GM19351 (cell line): Measurements from ENCODE around the gene CACNA1G.

Source experiments
- ATAC-seq: cut with Tn5 transposase; IDR thresholded peaks from one replicate; pipeline ENCODE4 v1.9.1; 2021; ENCODE audit warnings: mild to moderate bottlenecking, moderate library complexity; ENCODE audit not compliant: unreplicated experiment

The CACNA1G gene

GRCh38 chr17:50547035-50547735, 13.3 kb upstream of the CACNA1G start, which contains the start of gene SPATA20:
TSS of gene SPATA20 (plus strand) at chr17:50547174. CDS start at chr17:50547209, 35 bp downstream.
- peak; percentile 87 for ATAC-seq

DNA sequence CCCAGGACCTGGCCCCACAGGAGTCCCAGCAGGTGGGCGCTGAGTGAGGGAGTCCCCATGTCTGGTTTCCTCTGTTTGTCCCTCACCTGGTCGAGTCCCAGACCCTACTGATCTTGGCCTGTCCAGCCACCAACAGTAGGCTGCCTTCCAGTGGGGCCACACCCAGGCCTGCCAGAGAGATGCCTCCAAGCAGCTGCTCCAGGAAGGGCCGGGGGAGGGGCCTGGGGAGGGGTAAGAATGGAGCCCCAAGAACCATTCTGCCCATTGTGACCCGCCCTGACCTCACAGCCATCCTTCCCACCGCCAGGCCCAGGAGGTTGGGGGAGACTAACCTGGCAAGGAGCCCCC, 12.8 kb upstream of the CACNA1G start:
- ATAC-seq: no peak

DNA sequence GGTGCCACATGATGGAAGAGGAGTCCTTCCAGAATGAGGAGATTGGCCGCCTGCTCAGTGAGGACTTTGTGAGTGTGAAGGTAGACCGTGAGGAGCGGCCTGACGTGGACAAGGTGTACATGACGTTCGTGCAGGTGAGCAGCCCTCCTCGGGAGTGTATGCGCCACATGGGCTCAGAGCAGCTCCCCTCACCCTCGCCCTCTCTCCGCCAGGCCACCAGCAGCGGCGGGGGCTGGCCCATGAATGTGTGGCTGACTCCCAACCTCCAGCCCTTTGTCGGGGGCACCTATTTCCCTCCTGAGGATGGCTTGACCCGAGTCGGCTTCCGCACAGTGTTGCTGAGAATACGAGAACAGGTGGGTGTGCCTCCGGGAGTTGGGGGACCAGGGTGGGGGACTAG, 11.7 kb upstream of the CACNA1G start:
- ATAC-seq: no peak

DNA sequence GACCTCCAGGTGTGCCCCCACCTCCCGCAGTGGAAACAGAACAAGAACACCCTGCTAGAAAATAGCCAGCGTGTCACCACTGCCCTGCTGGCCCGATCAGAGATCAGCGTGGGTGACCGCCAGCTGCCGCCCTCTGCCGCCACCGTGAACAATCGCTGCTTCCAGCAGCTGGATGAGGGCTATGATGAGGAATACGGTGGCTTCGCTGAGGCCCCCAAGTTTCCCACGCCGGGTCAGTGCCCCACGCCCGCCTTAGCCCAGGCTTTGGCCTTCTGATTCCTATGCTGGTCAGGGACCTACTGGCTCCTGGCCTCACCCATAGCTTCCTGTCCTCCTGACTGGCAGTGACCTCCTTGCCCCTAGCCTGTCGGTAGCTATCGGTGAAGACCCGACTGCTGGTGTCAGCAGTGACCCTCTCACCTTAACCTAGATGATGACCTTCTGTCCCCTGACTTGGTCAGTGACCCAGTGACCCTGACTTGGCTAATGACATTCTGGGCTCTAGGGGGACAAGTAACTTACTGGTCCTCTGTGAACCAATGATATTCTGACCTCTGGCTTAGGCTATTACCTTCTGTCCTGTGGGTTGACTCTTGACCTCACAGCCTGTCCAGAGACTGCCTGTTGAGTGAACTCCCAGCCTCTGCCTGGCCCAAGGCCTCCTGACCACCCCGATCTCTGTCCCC, 11.1 kb upstream of the CACNA1G start:
- no peak for ATAC-seq

- ATAC-seq: no peak
Observed at GRCh38 chr17:50549969-50550368, 10.5 kb upstream of the CACNA1G start.

GRCh38 chr17:50550661-50551432, 9.7 kb upstream of the CACNA1G start:
- no peak for ATAC-seq

GRCh38 chr17:50551433-50551815, 9.1 kb upstream of the CACNA1G start:
- ATAC-seq: no peak

GRCh38 chr17:50551884-50552283, 8.6 kb upstream of the CACNA1G start:
- ATAC-seq: no peak

DNA sequence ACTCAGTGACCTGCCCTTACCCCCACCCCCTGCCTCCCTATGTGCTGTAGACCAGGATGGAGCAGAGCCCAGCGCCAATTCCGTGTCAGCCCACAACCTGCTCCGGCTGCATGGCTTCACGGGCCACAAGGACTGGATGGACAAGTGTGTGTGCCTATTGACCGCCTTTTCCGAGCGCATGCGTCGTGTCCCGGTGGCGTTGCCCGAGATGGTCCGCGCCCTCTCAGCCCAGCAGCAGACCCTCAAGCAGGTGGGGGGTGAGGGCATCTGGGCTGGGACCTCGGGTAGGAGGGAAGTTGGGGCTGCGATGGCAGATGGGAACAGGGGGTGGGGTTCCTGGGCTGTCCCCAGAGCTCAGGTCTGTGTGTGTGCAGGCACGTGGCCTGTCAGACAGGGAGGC, 6.3 kb upstream of the CACNA1G start:
- ATAC-seq: no peak

DNA sequence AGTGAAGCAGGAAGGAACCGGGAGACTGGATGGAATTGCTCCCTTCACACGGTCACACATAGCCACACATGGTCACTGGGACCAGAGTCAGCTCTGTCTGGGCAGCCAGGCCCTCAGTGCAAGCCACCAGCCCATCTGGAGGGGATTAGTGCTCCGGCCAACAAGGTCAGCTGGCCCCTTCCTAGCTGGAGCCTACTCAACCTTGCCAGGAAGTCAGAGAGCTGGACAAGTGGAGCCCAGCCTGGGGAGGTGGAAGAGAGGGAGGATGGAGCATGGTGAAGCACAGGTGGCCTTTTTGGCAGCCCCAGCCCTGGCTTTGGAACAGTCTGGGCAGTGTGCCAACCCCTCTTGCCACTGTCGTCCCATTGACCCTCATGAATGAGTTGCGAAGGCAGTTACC, 3.7 kb upstream of the CACNA1G start:
- no peak for ATAC-seq

GRCh38 chr17:50557630-50558029, 2.9 kb upstream of the CACNA1G start:
- no peak for ATAC-seq

- ATAC-seq: no peak
Observed at GRCh38 chr17:50558091-50558490, 2.4 kb upstream of the CACNA1G start.

DNA sequence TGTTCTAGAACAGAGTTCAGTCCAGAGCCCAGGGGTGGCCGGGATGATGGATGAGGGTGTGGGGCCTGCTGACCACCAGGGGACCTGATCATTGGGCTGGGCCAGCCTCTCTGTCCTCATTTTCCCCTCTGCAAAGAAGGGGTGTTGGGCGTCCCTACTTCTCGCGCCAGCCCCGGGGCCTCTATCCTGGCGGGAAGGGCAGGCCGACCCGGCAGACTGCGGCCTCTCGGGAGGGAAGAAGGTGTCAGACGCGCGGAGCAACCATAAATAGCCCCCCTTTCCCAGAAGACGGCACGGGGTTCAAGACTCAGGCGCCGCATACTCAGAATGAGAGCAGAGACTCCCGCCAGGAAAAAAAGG, 2.0 kb upstream of the CACNA1G start:
- no peak for ATAC-seq

DNA sequence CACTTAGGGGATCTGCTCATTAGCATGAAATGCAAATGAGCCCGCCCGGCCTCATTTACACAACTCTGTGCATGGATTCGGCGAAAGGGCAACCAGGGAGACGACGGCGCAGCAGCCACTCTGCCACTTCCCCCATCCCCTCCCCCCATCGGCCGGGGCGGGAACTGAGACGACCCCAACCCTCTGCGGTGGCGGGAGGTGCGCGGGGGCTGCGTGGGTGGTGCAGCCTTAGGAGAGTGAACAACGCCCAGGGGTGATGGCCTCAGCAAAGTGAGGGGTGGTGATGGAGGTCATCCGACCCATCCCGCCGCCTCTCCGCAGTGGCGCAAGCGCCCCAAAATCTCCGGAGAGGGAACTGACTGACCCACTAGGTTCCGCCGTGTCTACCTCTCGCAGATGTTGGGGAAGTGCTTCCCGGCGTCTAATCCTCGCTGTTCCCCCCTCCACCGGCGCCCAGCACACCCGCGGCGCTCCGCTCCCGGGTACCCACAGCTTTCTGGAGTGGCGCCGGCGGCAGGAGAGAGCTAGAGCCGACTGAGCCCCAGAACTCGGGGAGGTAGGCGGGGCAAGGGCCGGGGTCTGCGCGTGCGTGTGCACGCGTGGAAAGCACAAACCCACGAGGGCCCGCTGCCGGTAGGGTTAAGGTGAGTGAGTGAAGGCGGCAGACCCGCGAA, 1.4 kb upstream of the CACNA1G start:
- ATAC-seq: no peak

GRCh38 chr17:50559674-50560184, 786 bp upstream of the CACNA1G start:
- ATAC-seq: no peak

DNA sequence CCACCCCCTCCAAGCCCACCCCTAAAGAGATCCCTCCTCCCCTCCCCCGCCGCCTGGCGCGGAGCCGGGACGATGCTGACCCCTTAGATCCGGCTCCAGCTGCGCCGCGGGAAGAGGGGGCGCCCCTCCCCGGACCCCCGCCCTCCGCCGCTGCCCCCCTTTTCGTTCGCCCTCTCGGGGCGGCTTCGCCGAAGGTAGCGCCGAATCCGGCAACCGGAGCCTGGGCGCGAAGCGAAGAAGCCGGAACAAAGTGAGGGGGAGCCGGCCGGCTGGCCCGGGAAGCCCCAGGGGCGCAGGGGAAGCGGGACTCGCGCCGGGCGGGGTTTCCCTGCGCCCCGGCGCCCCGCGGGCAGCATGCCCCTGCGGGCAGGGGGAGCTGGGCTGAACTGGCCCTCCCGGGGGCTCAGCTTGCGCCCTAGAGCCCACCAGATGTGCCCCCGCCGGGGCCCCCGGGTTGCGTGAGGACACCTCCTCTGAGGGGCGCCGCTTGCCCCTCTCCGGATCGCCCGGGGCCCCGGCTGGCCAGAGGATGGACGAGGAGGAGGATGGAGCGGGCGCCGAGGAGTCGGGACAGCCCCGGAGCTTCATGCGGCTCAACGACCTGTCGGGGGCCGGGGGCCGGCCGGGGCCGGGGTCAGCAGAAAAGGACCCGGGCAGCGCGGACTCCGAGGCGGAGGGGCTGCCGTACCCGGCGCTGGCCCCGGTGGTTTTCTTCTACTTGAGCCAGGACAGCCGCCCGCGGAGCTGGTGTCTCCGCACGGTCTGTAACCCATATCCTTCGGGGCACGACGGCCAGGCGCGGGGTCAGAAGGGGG, 623 bp downstream of the CACNA1G start:
- no peak for ATAC-seq

DNA sequence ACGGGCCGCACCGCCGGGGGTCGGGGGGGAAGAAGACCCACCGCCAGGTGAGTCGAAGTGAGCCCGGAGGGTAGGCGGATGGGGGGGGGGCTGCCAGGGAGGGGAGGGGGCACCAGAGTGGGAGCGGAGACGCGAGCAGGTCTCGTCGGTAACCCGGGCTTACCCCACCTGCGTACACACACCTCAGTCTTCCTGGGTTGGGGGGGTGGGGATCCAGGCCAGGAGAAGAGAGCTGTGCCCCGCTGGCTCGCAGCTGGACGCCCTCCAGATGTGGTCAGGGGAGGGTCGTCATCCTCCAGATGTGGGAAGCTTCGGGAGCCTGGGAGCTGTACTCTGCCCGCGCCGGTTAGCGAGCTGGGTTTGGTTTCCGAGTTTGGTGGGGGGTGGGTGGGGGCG, 1.2 kb downstream of the CACNA1G start:
- ATAC-seq: no peak

- no peak for ATAC-seq
Observed at GRCh38 chr17:50562242-50563091, 2.0 kb downstream of the CACNA1G start.

GRCh38 chr17:50563092-50563511, 2.6 kb downstream of the CACNA1G start:
- no peak for ATAC-seq
